ENCODE data around the gene DKKL1. TPM values are rescaled to one million over a fixed set of nuclear protein-coding genes. Genes with fewer than 3 reads are reported as not detected.
"Not testable (repeated sequence)": the region's sequence is repeated elsewhere in the genome, so short reads cannot be mapped to it uniquely, and the experiment has no call there.

The DKKL1 gene
- total RNA-seq, 2 donors from 2014 or later: 1.8 to 2.1 TPM

- Mint-ChIP-seq H3K4me3 (no peak overlapping the region), H3K4me1 (no peaks in the 10 kb centered on the region), H3K36me3 (ENCODE audit: low read depth) (peaks cover 40% of the 10 kb centered on the region), H3K27ac (no peak overlapping the region), H3K9me3 (peaks cover 7% of the 10 kb centered on the region), H3K27me3 (ENCODE audit: insufficient read depth) (peaks cover 8% of the 10 kb centered on the region)
- Histone ChIP-seq H3K4me1 (ENCODE audit: control insufficient read depth, insufficient read depth, low read length) (no peaks in the 10 kb centered on the region), H3K9ac (ENCODE audit: extremely low read depth, low read length, poor library complexity, severe bottlenecking) (no peak overlapping the region), H3K27ac (ENCODE audit: low read depth, low read length) (no peak overlapping the region), H3K36me3 (ENCODE audit: control insufficient read depth, insufficient read depth, low read length) (no peaks in the 10 kb centered on the region), H3K9me3 (ENCODE audit: control insufficient read depth, low read length) (peaks cover 16% of the 10 kb centered on the region), H3K27me3 (ENCODE audit: control insufficient read depth, insufficient read depth, low read length, poor library complexity, severe bottlenecking) (no peaks in the 10 kb centered on the region), H3K4me3 (ENCODE audit: low read length) (no peak overlapping the region)
- WGBS, 2 experiments (ENCODE audit: insufficient coverage in 1 of 2, insufficient read length in 1 of 2): 94% methylated on average over 2 of the region's 3 CpGs; no CpG with 5 or more reads in 1 of the 2 experiments
- TF ChIP-seq CTCF (conservative IDR thresholded peaks at IDR 0.05): no peak
- DNase-seq: no peak
Measured at GRCh38 chr19:49326165-49326704, 37.4 kb upstream of the DKKL1 start.

DNA sequence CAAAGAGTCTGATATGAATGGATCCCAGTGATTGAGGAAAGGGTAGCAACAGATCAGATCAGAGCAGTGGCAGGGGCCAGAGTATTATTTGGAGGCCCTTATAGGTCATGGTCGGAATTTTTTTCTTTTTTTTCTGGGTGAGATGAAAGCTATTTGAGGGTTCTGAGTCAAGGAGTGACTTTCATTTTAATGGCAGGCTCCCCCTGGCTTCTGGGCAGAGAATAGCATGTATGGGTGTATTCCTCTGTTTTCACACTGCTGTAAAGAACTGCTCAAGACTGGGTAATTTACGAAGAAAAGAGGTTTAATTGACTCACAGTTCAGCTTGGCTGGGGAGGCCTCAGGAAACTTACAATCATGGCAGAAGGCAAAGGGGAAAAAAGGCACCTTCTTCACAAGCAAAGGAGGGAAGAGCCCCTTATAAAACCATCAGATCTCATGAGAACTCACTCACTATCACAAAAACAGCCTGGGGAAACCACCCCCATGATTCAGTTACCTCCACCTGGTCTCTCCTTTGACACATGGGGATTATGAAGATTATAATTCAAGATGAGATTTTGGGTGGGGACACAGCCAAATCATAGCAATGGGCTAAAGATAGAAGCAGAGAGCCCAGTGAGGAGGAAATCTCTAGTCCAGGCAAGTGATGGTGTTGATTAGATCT lies 35.7 kb upstream of the DKKL1 start:
- no peaks in the 10 kb centered on the region for H3K36me3 ChIP-seq (ENCODE audit: control insufficient read depth, insufficient read depth, low read length)
- Mint-ChIP-seq H3K27me3 (ENCODE audit: insufficient read depth) (peaks cover 8% of the 10 kb centered on the region), H3K9me3 (peaks cover 2% of the 10 kb centered on the region), H3K36me3 (ENCODE audit: low read depth) (peaks cover 34% of the 10 kb centered on the region), H3K4me3 (no peak overlapping the region), H3K4me1 (no peaks in the 10 kb centered on the region), H3K27ac (no peak overlapping the region)
- H3K27ac ChIP-seq (ENCODE audit: low read depth, low read length): no peak overlapping the region
- H3K4me1 ChIP-seq (ENCODE audit: control insufficient read depth, insufficient read depth, low read length): no peaks in the 10 kb centered on the region
- peak; percentile 82 for TF ChIP-seq CTCF (conservative IDR thresholded peaks at IDR 0.05)
- 63 to 100% methylated on average over 1 to 2 of the region's 2 CpGs for WGBS, 2 experiments (ENCODE audit: insufficient coverage in 1 of 2, insufficient read length in 1 of 2)
- no peaks in the 10 kb centered on the region for H3K27me3 ChIP-seq (ENCODE audit: control insufficient read depth, insufficient read depth, low read length, poor library complexity, severe bottlenecking)
- peak; percentile 73 for DNase-seq
- no peak overlapping the region for H3K9ac ChIP-seq (ENCODE audit: extremely low read depth, low read length, poor library complexity, severe bottlenecking)
- no peak overlapping the region for H3K4me3 ChIP-seq (ENCODE audit: low read length)
- H3K9me3 ChIP-seq (ENCODE audit: control insufficient read depth, low read length): peaks cover 3% of the 10 kb centered on the region

DNA sequence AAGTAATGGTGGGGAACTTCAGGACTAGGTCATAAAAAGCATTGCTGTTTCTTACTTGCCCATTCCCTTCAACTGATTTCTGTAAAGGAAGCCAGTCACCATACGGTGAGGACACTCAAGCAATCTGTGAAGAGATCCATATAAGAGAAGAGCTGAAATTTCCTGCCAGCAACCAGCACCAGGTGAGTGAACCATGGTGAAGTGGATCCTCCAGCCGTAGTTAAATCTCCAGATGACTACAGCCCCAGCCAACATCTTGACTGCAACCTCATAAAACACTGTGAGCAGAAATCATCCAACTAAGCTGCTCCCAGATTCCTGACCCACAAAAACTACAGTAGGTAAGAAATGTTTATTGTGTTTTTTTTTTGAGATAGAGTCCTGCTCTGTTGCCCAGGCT lies 34.9 kb upstream of the DKKL1 start:
- Mint-ChIP-seq H3K4me3 (no peak overlapping the region), H3K36me3 (ENCODE audit: low read depth) (peaks cover 32% of the 10 kb centered on the region), H3K27me3 (ENCODE audit: insufficient read depth) (peaks cover 9% of the 10 kb centered on the region), H3K27ac (no peak overlapping the region), H3K4me1 (no peaks in the 10 kb centered on the region), H3K9me3 (no peaks in the 10 kb centered on the region)
- no peak for TF ChIP-seq CTCF (conservative IDR thresholded peaks at IDR 0.05)
- no peak overlapping the region for H3K9ac ChIP-seq (ENCODE audit: extremely low read depth, low read length, poor library complexity, severe bottlenecking)
- H3K36me3 ChIP-seq (ENCODE audit: control insufficient read depth, insufficient read depth, low read length): no peaks in the 10 kb centered on the region
- peak; percentile 4 for DNase-seq
- no peaks in the 10 kb centered on the region for H3K4me1 ChIP-seq (ENCODE audit: control insufficient read depth, insufficient read depth, low read length)
- H3K4me3 ChIP-seq (ENCODE audit: low read length): no peak overlapping the region
- no peak overlapping the region for H3K27ac ChIP-seq (ENCODE audit: low read depth, low read length)
- 98 to 100% methylated on average over 2 of the region's 2 CpGs for WGBS, 2 experiments (ENCODE audit: insufficient coverage in 1 of 2, insufficient read length in 1 of 2)
- H3K9me3 ChIP-seq (ENCODE audit: control insufficient read depth, low read length): no peaks in the 10 kb centered on the region
- H3K27me3 ChIP-seq (ENCODE audit: control insufficient read depth, insufficient read depth, low read length, poor library complexity, severe bottlenecking): no peaks in the 10 kb centered on the region

- H3K4me3 Mint-ChIP-seq; H3K9me3 ChIP-seq (ENCODE audit: control insufficient read depth, low read length); H3K4me3 ChIP-seq (ENCODE audit: low read length); H3K36me3 ChIP-seq (ENCODE audit: control insufficient read depth, insufficient read depth, low read length); H3K9me3 Mint-ChIP-seq; H3K4me1 ChIP-seq (ENCODE audit: control insufficient read depth, insufficient read depth, low read length); H3K27ac Mint-ChIP-seq; H3K27me3 ChIP-seq (ENCODE audit: control insufficient read depth, insufficient read depth, low read length, poor library complexity, severe bottlenecking); H3K27me3 Mint-ChIP-seq (ENCODE audit: insufficient read depth); H3K27ac ChIP-seq (ENCODE audit: low read depth, low read length); H3K4me1 Mint-ChIP-seq; H3K9ac ChIP-seq (ENCODE audit: extremely low read depth, low read length, poor library complexity, severe bottlenecking): not testable (repeated sequence)
- 93 to 94% methylated on average over 2 to 4 of the region's 4 CpGs for WGBS, 2 experiments (ENCODE audit: insufficient coverage in 1 of 2, insufficient read length in 1 of 2)
- peak; percentile 24 for DNase-seq
- peaks cover 34% of the 10 kb centered on the region for H3K36me3 Mint-ChIP-seq (ENCODE audit: low read depth)
Measured at GRCh38 chr19:49331187-49331586, 32.5 kb upstream of the DKKL1 start.

All from endodermal cell (in vitro differentiated cells).